Measurements from ENCODE around the gene RBM33. TPM values are rescaled to one million over a fixed set of nuclear protein-coding genes. Genes with fewer than 3 reads are reported as not detected.

RBM33 gene
- total RNA-seq, 1 donor from 2014 or later, result 73.2 TPM

DNA sequence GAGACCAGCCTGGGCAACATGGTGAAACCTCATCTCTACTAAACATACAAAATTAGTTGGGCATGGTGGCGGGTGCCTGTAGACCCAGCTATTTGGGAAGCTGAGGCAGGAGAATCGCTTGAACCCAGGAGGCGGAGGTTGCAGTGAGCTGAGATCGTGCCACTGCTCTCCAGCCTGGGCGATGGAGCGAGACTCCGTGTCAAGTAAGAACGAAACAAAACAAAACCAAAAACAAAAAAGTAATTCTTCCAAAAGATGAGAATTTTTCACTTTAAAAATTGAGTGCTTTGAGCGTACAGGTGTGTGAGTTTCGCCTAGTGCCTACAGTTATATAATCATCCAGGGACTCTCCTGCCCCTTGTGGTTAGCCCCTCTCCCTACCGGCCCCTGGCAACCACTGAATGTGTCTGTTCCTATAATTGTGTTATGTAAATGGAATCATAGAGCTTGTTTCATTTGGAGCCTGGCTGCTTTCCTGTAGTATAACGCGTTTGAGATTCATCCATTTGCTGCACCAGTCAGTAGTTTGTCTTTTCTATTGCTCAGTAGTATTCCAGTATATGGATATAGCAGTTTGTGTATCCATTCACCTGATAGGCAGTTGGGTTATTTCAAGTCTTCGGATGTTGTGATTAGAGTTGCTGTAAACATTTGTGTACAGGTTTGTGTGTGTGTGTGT is 80.0 kb downstream of the RBM33 start:
- H3K27ac Mint-ChIP-seq (ENCODE audit: unreplicated experiment), result no peak overlapping the region
- H3K4me1 Mint-ChIP-seq, result peaks cover 12% of the 10 kb centered on the region
- no peaks in the 10 kb centered on the region for H3K9me3 Mint-ChIP-seq
- H3K36me3 Mint-ChIP-seq (ENCODE audit: low read depth), result peaks cover 6% of the 10 kb centered on the region
- no peak overlapping the region for H3K4me3 Mint-ChIP-seq
- TF ChIP-seq, protein P1, sequence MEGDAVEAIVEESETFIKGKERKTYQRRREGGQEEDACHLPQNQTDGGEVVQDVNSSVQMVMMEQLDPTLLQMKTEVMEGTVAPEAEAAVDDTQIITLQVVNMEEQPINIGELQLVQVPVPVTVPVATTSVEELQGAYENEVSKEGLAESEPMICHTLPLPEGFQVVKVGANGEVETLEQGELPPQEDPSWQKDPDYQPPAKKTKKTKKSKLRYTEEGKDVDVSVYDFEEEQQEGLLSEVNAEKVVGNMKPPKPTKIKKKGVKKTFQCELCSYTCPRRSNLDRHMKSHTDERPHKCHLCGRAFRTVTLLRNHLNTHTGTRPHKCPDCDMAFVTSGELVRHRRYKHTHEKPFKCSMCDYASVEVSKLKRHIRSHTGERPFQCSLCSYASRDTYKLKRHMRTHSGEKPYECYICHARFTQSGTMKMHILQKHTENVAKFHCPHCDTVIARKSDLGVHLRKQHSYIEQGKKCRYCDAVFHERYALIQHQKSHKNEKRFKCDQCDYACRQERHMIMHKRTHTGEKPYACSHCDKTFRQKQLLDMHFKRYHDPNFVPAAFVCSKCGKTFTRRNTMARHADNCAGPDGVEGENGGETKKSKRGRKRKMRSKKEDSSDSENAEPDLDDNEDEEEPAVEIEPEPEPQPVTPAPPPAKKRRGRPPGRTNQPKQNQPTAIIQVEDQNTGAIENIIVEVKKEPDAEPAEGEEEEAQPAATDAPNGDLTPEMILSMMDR (conservative IDR thresholded peaks at IDR 0.05), result peak; percentile 46
- no peaks in the 10 kb centered on the region for H3K27me3 Mint-ChIP-seq (ENCODE audit: low read depth)
- no peak for DNase-seq (ENCODE audit: low read depth, low spot score)

DNA sequence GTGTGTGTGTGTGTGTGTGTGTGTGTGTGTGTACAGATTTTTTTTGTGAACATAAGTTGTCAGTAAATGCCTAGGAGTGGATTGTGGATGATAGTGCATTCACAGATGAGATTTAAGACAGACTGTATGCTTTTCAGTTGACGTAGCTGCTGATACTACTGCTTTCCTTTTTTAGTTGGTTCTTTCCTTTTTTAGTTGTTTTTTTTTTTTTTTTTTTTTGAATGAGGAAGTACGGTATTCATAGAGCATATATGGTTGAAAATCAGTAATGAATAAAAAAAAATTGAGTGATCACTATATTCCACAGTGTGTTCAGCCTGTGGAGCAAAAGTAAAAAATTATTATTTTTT is 80.5 kb downstream of the RBM33 start:
- H3K4me1 Mint-ChIP-seq, result peaks cover 12% of the 10 kb centered on the region
- DNase-seq (ENCODE audit: low read depth, low spot score), result no peak
- no peaks in the 10 kb centered on the region for H3K27me3 Mint-ChIP-seq (ENCODE audit: low read depth)
- peaks cover 6% of the 10 kb centered on the region for H3K36me3 Mint-ChIP-seq (ENCODE audit: low read depth)
- no peak overlapping the region for H3K4me3 Mint-ChIP-seq
- H3K27ac Mint-ChIP-seq (ENCODE audit: unreplicated experiment), result no peak overlapping the region
- no peaks in the 10 kb centered on the region for H3K9me3 Mint-ChIP-seq
- TF ChIP-seq, protein P1 (conservative IDR thresholded peaks at IDR 0.05), result no peak

DNA sequence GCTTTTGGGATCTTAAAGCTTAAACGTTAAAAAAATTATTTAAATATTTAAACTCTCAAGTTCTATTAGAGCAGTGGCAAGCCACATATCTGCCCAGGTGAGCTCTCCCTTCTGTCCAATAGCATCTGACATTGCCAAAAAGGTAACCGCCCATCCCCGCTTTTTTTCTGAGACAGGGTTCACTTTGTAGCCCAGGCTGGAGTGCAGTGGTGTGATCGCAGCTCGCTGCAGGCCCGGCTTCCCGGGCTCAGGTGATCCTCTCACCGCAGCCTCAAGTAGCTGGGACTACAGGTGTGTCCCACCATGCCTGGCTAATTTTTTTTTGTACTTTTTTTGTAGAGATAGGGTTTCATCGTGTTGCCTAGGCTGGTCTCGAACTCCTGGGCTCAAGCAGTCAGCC is 83.2 kb downstream of the RBM33 start:
- H3K27ac Mint-ChIP-seq (ENCODE audit: unreplicated experiment), result no peak overlapping the region
- peaks cover 7% of the 10 kb centered on the region for H3K4me1 Mint-ChIP-seq
- no peaks in the 10 kb centered on the region for H3K27me3 Mint-ChIP-seq (ENCODE audit: low read depth)
- peaks cover 6% of the 10 kb centered on the region for H3K36me3 Mint-ChIP-seq (ENCODE audit: low read depth)
- TF ChIP-seq, protein P1 (conservative IDR thresholded peaks at IDR 0.05), result no peak
- no peak for DNase-seq (ENCODE audit: low read depth, low spot score)
- H3K9me3 Mint-ChIP-seq, result no peaks in the 10 kb centered on the region
- no peak overlapping the region for H3K4me3 Mint-ChIP-seq

DNA sequence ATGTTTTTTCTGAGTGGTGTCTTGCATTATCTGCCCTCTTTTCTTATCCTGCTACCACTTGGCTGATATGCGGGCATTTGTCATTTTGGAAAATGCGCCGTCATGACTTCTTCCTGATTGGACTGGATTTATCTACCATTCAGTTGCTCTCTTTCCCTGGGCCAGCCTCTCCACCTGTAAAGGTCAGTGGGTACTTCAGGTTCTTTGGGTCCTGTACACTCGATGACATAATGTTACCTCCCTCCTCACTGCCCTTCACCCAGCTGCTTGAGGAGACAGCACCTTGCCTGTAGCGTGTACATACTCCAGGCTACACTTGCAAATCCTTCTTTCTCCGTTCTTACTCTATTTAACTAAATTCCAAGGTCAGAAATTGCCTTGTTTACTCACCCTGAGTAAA is 83.7 kb downstream of the RBM33 start:
- H3K9me3 Mint-ChIP-seq, result no peaks in the 10 kb centered on the region
- H3K36me3 Mint-ChIP-seq (ENCODE audit: low read depth), result peaks cover 6% of the 10 kb centered on the region
- TF ChIP-seq, protein P1 (conservative IDR thresholded peaks at IDR 0.05), result no peak
- H3K27me3 Mint-ChIP-seq (ENCODE audit: low read depth), result no peaks in the 10 kb centered on the region
- H3K27ac Mint-ChIP-seq (ENCODE audit: unreplicated experiment), result no peak overlapping the region
- DNase-seq (ENCODE audit: low read depth, low spot score), result no peak
- H3K4me3 Mint-ChIP-seq, result no peak overlapping the region
- H3K4me1 Mint-ChIP-seq, result peaks cover 7% of the 10 kb centered on the region

DNA sequence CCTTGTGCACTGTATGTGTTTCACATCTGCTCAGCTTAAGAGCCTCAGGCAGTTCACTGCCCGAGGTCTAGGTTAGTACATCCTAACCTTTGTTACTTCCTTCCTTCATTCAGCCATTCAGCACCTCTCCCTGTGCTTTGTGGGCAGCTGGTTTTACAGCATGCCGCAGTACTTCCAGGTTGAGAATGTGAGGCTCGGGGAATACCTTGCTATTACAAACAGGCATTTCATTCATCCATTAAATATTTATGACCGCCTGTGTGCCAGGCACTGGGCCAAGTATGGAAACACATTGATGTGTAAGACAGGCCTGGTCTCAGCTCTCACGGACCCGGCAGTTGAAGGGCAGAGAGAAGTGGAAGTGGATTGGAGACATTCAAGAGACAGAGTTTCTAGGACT is 85.4 kb downstream of the RBM33 start:
- DNase-seq (ENCODE audit: low read depth, low spot score), result no peak
- Mint-ChIP-seq H3K9me3 (no peaks in the 10 kb centered on the region), H3K4me1 (peaks cover 4% of the 10 kb centered on the region), H3K4me3 (no peak overlapping the region), H3K27ac (ENCODE audit: unreplicated experiment) (no peak overlapping the region), H3K27me3 (ENCODE audit: low read depth) (no peaks in the 10 kb centered on the region), H3K36me3 (ENCODE audit: low read depth) (no peaks in the 10 kb centered on the region)
- TF ChIP-seq, protein P1 (conservative IDR thresholded peaks at IDR 0.05), result no peak

Measured in neural crest cell (in vitro differentiated cells).